HEK293 (cell line): ENCODE results near the gene SYT13.

ENCODE experiments used
- CTCF ChIA-PET: fragments of 350-600 bp; formaldehyde crosslinking; extraction: SDS; loops from one replicate; lab custom pipeline; 2021; ENCODE audit warnings: antibody characterized with exemption; lab: Yijun Ruan, JAX
- POLR2A ChIA-PET: fragments of 300-600 bp; formaldehyde crosslinking; extraction: SDS; loops from one replicate; lab custom pipeline; 2020; ENCODE audit warnings: antibody characterized with exemption, inconsistent platforms; lab: Yijun Ruan, JAX
- H3K27ac ChIP-seq: fragments of 200-500 bp; sonication (Bioruptor generic); 2 replicates; pipeline ENCODE4 v1.5.1; 2014; ENCODE audit warnings: low read depth, low read length, control low read depth, inconsistent platforms; ENCODE audit errors: extremely low read depth
- H3K36me3 ChIP-seq, 2 experiments: fragments of 200-500 bp in 1 of 2; sonication (Bioruptor generic) in 1 of 2; 1 replicate in 1 of 2; 2 replicates in 1 of 2; pipeline ENCODE4 v1.5.1; 2014 to 2017; ENCODE audit warnings: inconsistent platforms in 2 of 2, low read length in 2 of 2; ENCODE audit not compliant: control insufficient read depth in 2 of 2, insufficient read depth in 1 of 2
- H3K4me1 ChIP-seq: fragments of 200-500 bp; sonication (Bioruptor generic); 2 replicates; pipeline ENCODE4 v1.5.1; 2014; ENCODE audit warnings: mild to moderate bottlenecking, low read length, inconsistent platforms; ENCODE audit not compliant: control insufficient read depth, insufficient read depth
- H3K4me3 ChIP-seq: 2 replicates; pipeline ENCODE4 v1.5.1; 2011; ENCODE audit warnings: low read depth, mild to moderate bottlenecking, control low read depth, low read length, moderate library complexity
- H3K9me3 ChIP-seq: fragments of 200-500 bp; sonication (Bioruptor generic); 2 replicates; pipeline ENCODE4 v1.5.1; 2014; ENCODE audit warnings: low read depth, low read length, inconsistent platforms; ENCODE audit not compliant: control insufficient read depth, insufficient read depth
- KLF16 ChIP-seq: fragments of 450-650 bp; formaldehyde crosslinking; IDR thresholded peaks from 2 replicates; pipeline ENCODE4 v1.5.1; 2017; ENCODE audit warnings: missing biosample characterization, missing genetic modification characterization
- KLF8 ChIP-seq: fragments of 450-650 bp; formaldehyde crosslinking; IDR thresholded peaks from 2 replicates; pipeline ENCODE4 v1.5.1; 2016; ENCODE audit warnings: missing biosample characterization, missing genetic modification characterization
- KLF9 ChIP-seq: fragments of 450-650 bp; formaldehyde crosslinking; IDR thresholded peaks from 2 replicates; pipeline ENCODE4 v1.5.1; 2016; ENCODE audit warnings: missing biosample characterization, missing genetic modification characterization, low read depth
- OVOL3 ChIP-seq: fragments of 450-650 bp; formaldehyde crosslinking; IDR thresholded peaks from 2 replicates; pipeline ENCODE4 v1.5.1; 2016; ENCODE audit warnings: missing biosample characterization, missing genetic modification characterization
- PRDM10 ChIP-seq: fragments of 450-650 bp; formaldehyde crosslinking; IDR thresholded peaks from 2 replicates; pipeline ENCODE4 v1.5.1; 2016; ENCODE audit warnings: missing biosample characterization, missing genetic modification characterization
- PRDM6 ChIP-seq: fragments of 450-650 bp; formaldehyde crosslinking; IDR thresholded peaks from 2 replicates; pipeline ENCODE4 v1.5.1; 2017; ENCODE audit warnings: missing biosample characterization, missing genetic modification characterization
- ZBTB11 ChIP-seq: fragments of 450-650 bp; formaldehyde crosslinking; conservative IDR thresholded peaks from 2 replicates; pipeline ENCODE4 v1.5.1; 2016; ENCODE audit warnings: low read depth, missing biosample characterization, missing genetic modification characterization
- ZFP3 ChIP-seq: fragments of 450-650 bp; formaldehyde crosslinking; IDR thresholded peaks from 2 replicates; pipeline ENCODE4 v1.5.1; 2016; ENCODE audit warnings: low read depth, missing biosample characterization, missing genetic modification characterization
- ZFP37 ChIP-seq: fragments of 450-650 bp; formaldehyde crosslinking; IDR thresholded peaks from 2 replicates; pipeline ENCODE4 v1.5.1; 2016; ENCODE audit warnings: missing biosample characterization, missing genetic modification characterization
- ZIC2 ChIP-seq: fragments of 450-650 bp; formaldehyde crosslinking; IDR thresholded peaks from 2 replicates; pipeline ENCODE4 v1.5.1; 2016; ENCODE audit warnings: missing biosample characterization, missing genetic modification characterization
- ZNF155 ChIP-seq: fragments of 450-650 bp; formaldehyde crosslinking; IDR thresholded peaks from 2 replicates; pipeline ENCODE4 v1.5.1; 2016; ENCODE audit warnings: missing biosample characterization, missing genetic modification characterization
- ZNF341 ChIP-seq: fragments of 450-650 bp; formaldehyde crosslinking; IDR thresholded peaks from 2 replicates; pipeline ENCODE4; 2016; ENCODE audit warnings: low read depth, missing biosample characterization, missing genetic modification characterization
- ZNF423 ChIP-seq: fragments of 450-650 bp; formaldehyde crosslinking; IDR thresholded peaks from 2 replicates; pipeline ENCODE4 v1.5.1; 2016; ENCODE audit warnings: missing biosample characterization, missing genetic modification characterization
- ZNF426 ChIP-seq: fragments of 450-650 bp; formaldehyde crosslinking; IDR thresholded peaks from 2 replicates; pipeline ENCODE4 v1.5.1; 2017; ENCODE audit warnings: missing biosample characterization, missing genetic modification characterization, mild to moderate bottlenecking, inconsistent platforms, moderate library complexity
- ZNF529 ChIP-seq: fragments of 450-650 bp; formaldehyde crosslinking; IDR thresholded peaks from 2 replicates; pipeline ENCODE4 v1.5.1; 2017; ENCODE audit warnings: missing genetic modification characterization, missing biosample characterization; ENCODE audit not compliant: insufficient replicate concordance
- ZNF530 ChIP-seq: fragments of 450-650 bp; formaldehyde crosslinking; IDR thresholded peaks from 2 replicates; pipeline ENCODE4 v1.5.1; 2016; ENCODE audit warnings: low read depth, missing biosample characterization, missing genetic modification characterization
- ZNF596 ChIP-seq: fragments of 450-650 bp; IDR thresholded peaks from 2 replicates; pipeline ENCODE4 v1.5.0; 2018; ENCODE audit warnings: missing biosample characterization, mild to moderate bottlenecking, missing genetic modification characterization, moderate library complexity
- ZNF610 ChIP-seq: fragments of 450-650 bp; formaldehyde crosslinking; IDR thresholded peaks from 2 replicates; pipeline ENCODE4 v1.5.1; 2016; ENCODE audit warnings: missing biosample characterization, missing genetic modification characterization, borderline replicate concordance
- ZNF654 ChIP-seq: fragments of 450-650 bp; formaldehyde crosslinking; IDR thresholded peaks from 2 replicates; pipeline ENCODE4 v1.5.1; 2016; ENCODE audit warnings: low read depth, missing biosample characterization, missing genetic modification characterization
- ZNF701 ChIP-seq: fragments of 450-650 bp; formaldehyde crosslinking; IDR thresholded peaks from 2 replicates; pipeline ENCODE4 v1.5.1; 2016; ENCODE audit warnings: missing biosample characterization, missing genetic modification characterization
- ZNF707 ChIP-seq: fragments of 450-650 bp; formaldehyde crosslinking; IDR thresholded peaks from 2 replicates; pipeline ENCODE4 v1.5.1; 2016; ENCODE audit warnings: missing biosample characterization, missing genetic modification characterization

Gene SYT13

GRCh38 chr11:45333001-45333971 is 47.1 kb upstream of the SYT13 start (continued):
- TF ChIP-seq ZNF423 (tag by site-specific recombination) (no peak), ZNF529 (tag by site-specific recombination) (no peak), ZFP37 (tag by site-specific recombination) (no peak), ZNF341 (tag by site-specific recombination) (no peak), KLF16 (tag by site-specific recombination) (no peak), ZNF701 (tag by site-specific recombination) (no peak), ZNF610 (tag by site-specific recombination) (no peak), ZNF426 (no peak), ZNF707 (tag by site-specific recombination) (no peak)
- TF ChIP-seq, all 188 proteins: peak for 0

GRCh38 chr11:45332276-45332934 is 46.3 kb upstream of the SYT13 start:
- TF ChIP-seq ZNF654 (tag by site-specific recombination): peak; percentile 49
- TF ChIP-seq PRDM6 (tag by site-specific recombination): no peak
- no peak for TF ChIP-seq OVOL3 (tag by site-specific recombination)
- CTCF ChIA-PET: interaction anchor here (0.6 to 7.7 kb wide), 19 partner anchors 9 to 464 kb away, joined by 3 to 147 read pairs (median 3); no protein-coding TSS in a partner anchor
- H3K9me3 ChIP-seq: no peaks in the 10 kb centered on the region
- no peaks in the 10 kb centered on the region for H3K36me3 ChIP-seq
- no peaks in the 10 kb centered on the region for H3K4me1 ChIP-seq
- no peak overlapping the region for H3K4me3 ChIP-seq
- H3K27ac ChIP-seq: no peak overlapping the region
- POLR2A ChIA-PET: no interaction called here

- ChIA-PET POLR2A (no interaction called here), CTCF (interaction anchor here (0.5 to 7.7 kb wide), 14 partner anchors 8 to 1202 kb away, joined by 3 to 147 read pairs (median 4); no protein-coding TSS in a partner anchor)
- no peaks in the 10 kb centered on the region for H3K9me3 ChIP-seq
- no peak overlapping the region for H3K4me3 ChIP-seq
- H3K27ac ChIP-seq: no peak overlapping the region
- H3K4me1 ChIP-seq: no peaks in the 10 kb centered on the region
- no peaks in the 10 kb centered on the region for H3K36me3 ChIP-seq
- TF ChIP-seq ZNF341 (tag by site-specific recombination) (no peak), ZNF596 (tag by site-specific recombination) (no peak), ZIC2 (tag by site-specific recombination) (no peak), KLF9 (tag by site-specific recombination) (no peak), PRDM10 (tag by site-specific recombination) (no peak), KLF8 (tag by site-specific recombination) (no peak), ZNF530 (tag by site-specific recombination) (no peak), ZNF155 (tag by site-specific recombination) (no peak), ZFP3 (tag by site-specific recombination) (no peak), ZBTB11 (tag by site-specific recombination) (no peak)
Measured at GRCh38 chr11:45331839-45332238, 45.7 kb upstream of the SYT13 start.
